Peyer's patch (tissue), 4 donors: ENCODE data around the gene EIPR1. TPM values are rescaled to one million over a fixed set of nuclear protein-coding genes. Genes with fewer than 3 reads are reported as not detected.

ENCODE experiments used
- DNase-seq, 3 donors: peaks; one replicate each; pipeline ENCODE4 v3.0.0-alpha.2; 2017 to 2019
- H3K27ac ChIP-seq, 4 donors: fragments of 200-600 bp; sonication (generic); one replicate each; pipeline ENCODE4 v1.5.1; 2016 to 2019
- H3K27me3 ChIP-seq, 2 donors: fragments of 200-600 bp; sonication (generic); one replicate each; pipeline ENCODE4 v1.5.1; 2019
- H3K36me3 ChIP-seq, 3 donors: fragments of 200-600 bp; sonication (generic); one replicate each; pipeline ENCODE4 v1.5.1; 2016 to 2019
- H3K4me1 ChIP-seq, 4 donors: fragments of 200-600 bp; sonication (generic); one replicate each; pipeline ENCODE4 v1.5.1; 2016 to 2019
- H3K4me3 ChIP-seq, 4 donors: fragments of 200-600 bp; sonication (generic); 1 replicate in 3 of 4; 2 replicates in 1 of 4; pipeline ENCODE4 v1.5.1; 2016 to 2019; ENCODE audit warnings: mild to moderate bottlenecking in 1 of 4
- H3K9me3 ChIP-seq, 4 donors: fragments of 200-600 bp; sonication (generic); one replicate each; pipeline ENCODE4 v1.5.1; 2016 to 2019; ENCODE audit warnings: mild to moderate bottlenecking in 1 of 4
- CTCF ChIP-seq, 6 experiments: fragments of 450-650 bp in 4 of 6; fragments of 200-600 bp in 2 of 6; sonication (generic) in 1 of 6; IDR thresholded peaks; one replicate each; pipeline ENCODE4 v1.5.1; 2017 to 2019; ENCODE audit warnings: antibody characterized with exemption in 6 of 6, mild to moderate bottlenecking in 3 of 6, moderate library complexity in 1 of 6
- POLR2A ChIP-seq, 2 donors: fragments of 450-650 bp; IDR thresholded peaks; one replicate each; pipeline ENCODE4 v1.5.1; 2017; ENCODE audit warnings: antibody characterized with exemption in 2 of 2, mild to moderate bottlenecking in 2 of 2, moderate library complexity in 2 of 2
- total RNA-seq, 4 donors: library from RNA; depleted of rRNA; stranded (reverse); fragments of >200 nt; gene quantifications; one replicate each; pipeline ENCODE4 v1.1.0, GENCODE V29; 2016

EIPR1 gene
- total RNA-seq, 4 donors from 2014 or later: 23.4 to 94.1 (median 36.2) TPM

DNA sequence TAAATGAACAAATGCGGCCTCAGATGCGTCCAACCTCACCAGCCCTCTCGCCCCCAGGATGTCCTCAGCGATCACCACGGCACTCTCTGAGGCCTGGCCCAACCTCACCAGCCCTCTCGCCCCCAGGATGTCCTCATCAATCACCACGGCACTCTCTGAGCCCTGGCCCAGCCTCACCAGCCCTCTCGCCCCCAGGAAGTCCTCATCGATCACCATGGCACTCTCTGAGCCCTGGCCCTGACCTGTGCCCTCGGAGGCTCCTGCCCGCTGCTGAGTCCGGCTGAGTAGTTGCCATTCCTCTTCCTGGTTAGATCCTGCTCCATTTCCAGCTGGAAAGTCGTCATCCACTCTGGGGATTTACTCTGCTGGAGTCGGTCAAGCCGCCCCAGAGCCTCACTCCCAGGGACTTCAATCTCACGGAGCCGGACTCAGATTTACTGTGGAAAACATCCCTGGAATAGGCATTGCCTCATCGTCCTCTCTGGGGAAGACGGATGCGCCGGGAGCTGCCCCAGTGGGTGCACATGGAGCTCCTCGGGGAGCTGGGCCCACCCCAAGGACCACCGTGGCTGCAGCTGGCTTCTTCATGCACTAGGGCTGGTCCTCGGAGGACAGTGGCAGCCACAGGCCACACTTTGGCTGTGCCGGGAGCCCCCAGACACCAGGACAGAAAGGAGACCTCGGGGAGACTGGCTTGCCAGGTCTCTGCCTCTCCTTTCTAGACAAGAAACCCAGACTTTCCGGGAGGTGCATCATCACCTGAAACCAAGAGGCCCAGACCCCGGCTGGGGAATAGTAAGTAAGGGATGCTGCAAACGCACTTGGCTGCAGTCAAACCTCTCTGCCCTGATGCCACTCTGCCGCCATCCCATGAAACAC, 230.6 kb downstream of the EIPR1 start:
- Histone ChIP-seq H3K27ac (no peak overlapping the region), H3K36me3 (no peaks in the 10 kb centered on the region), H3K27me3 (no peaks in the 10 kb centered on the region), H3K4me3 (no peak overlapping the region), H3K4me1 (no peaks in the 10 kb centered on the region), H3K9me3 (no peaks in the 10 kb centered on the region)
- no peak for TF ChIP-seq CTCF (IDR thresholded peaks at IDR 0.05)
- TF ChIP-seq POLR2A (IDR thresholded peaks at IDR 0.05): no peak
- DNase-seq: no peak

DNA sequence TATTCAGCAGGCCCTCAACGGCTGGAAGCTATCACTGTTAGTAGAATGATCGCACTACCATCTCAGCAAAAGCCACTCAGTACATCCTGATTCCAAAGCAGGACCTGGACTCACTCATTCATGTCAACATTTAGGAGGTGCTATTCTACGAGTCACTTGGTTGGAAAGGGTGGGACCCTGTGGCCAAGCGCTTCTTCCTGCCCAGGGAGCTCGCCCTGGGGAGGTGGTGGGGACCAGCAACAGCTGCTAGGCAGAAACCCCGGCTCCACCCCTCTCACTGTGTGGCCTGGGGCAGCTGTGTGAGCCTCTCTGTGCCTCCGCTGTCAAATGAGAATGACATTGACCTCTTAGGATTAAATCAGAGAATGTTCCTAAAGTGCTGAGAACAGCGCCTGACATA, 231.4 kb downstream of the EIPR1 start:
- Histone ChIP-seq H3K9me3 (no peaks in the 10 kb centered on the region), H3K27me3 (no peaks in the 10 kb centered on the region), H3K4me1 (no peaks in the 10 kb centered on the region), H3K36me3 (no peaks in the 10 kb centered on the region), H3K27ac (no peak overlapping the region), H3K4me3 (no peak overlapping the region)
- TF ChIP-seq CTCF (IDR thresholded peaks at IDR 0.05) (no peak), POLR2A (IDR thresholded peaks at IDR 0.05) (no peak)
- DNase-seq: no peak

DNA sequence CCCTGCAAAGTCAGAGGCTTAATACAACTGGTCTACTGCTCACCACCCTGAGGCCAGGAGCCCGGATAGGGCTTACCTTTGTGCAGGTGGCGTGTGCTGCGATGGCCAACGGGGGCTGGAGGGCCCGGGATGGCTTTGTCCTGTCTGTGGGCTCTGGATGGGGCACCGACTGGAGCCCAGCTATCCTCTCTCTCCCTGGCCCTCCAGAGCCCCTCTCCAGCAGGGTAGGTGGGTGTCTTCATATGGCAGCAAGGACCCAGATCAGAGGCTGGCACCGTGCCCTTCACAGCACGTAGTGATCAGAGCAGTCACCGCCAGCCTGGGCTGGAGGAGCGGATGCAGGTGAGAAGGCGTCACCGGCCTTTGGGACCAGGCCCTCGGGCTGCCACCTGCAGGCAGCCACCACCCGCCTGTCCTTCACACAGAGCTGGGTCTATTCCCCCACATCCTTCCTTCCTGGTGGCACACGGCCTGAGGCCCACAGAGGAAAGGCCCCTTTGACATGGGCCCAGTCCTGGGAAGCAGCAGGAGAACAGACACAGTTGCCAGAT, 232.1 kb downstream of the EIPR1 start:
- Histone ChIP-seq H3K4me1 (no peaks in the 10 kb centered on the region), H3K27me3 (no peaks in the 10 kb centered on the region), H3K4me3 (no peak overlapping the region), H3K27ac (no peak overlapping the region), H3K36me3 (no peaks in the 10 kb centered on the region), H3K9me3 (no peaks in the 10 kb centered on the region)
- no peak for TF ChIP-seq POLR2A (IDR thresholded peaks at IDR 0.05)
- TF ChIP-seq CTCF (IDR thresholded peaks at IDR 0.05): no peak
- DNase-seq: no peak

GRCh38 chr2:3144856-3145255, 232.8 kb downstream of the EIPR1 start:
- no peak for DNase-seq
- Histone ChIP-seq H3K27ac (no peak overlapping the region), H3K4me3 (no peak overlapping the region), H3K4me1 (no peaks in the 10 kb centered on the region), H3K27me3 (no peaks in the 10 kb centered on the region), H3K9me3 (no peaks in the 10 kb centered on the region), H3K36me3 (no peaks in the 10 kb centered on the region)
- TF ChIP-seq CTCF (IDR thresholded peaks at IDR 0.05) (no peak), POLR2A (IDR thresholded peaks at IDR 0.05) (no peak)

- DNase-seq: no peak
- TF ChIP-seq POLR2A (IDR thresholded peaks at IDR 0.05) (no peak), CTCF (IDR thresholded peaks at IDR 0.05) (no peak)
Observed at GRCh38 chr2:3143602-3144001, 234.0 kb downstream of the EIPR1 start.

More at GRCh38 chr2:3143602-3144001, 234.0 kb downstream of the EIPR1 start:
- Histone ChIP-seq H3K27ac (no peak overlapping the region), H3K4me1 (no peaks in the 10 kb centered on the region), H3K4me3 (no peak overlapping the region), H3K27me3 (no peaks in the 10 kb centered on the region), H3K9me3 (no peaks in the 10 kb centered on the region), H3K36me3 (no peaks in the 10 kb centered on the region)
